H1 (cell line): Measurements from ENCODE around the gene EEF1A2. TPM values are rescaled to one million over a fixed set of nuclear protein-coding genes. Genes with fewer than 3 reads are reported as not detected.

Experiments used
- CTCF ChIA-PET: fragments of 300-600 bp; sonication (Branson Sonifier 250); formaldehyde crosslinking; loops from one replicate; lab custom pipeline; 2021; ENCODE audit not compliant: partially characterized antibody; lab: Charles Lee
- POLR2A ChIA-PET: fragments of 300-600 bp; sonication (Branson Sonifier 250); formaldehyde crosslinking; loops from one replicate; lab custom pipeline; 2021; ENCODE audit warnings: inconsistent platforms; ENCODE audit not compliant: partially characterized antibody; lab: Charles Lee
- DNase-seq, 2 experiments: peaks; one replicate each; pipeline versions ENCODE4 v3.0.0 to v3.0.0-alpha.2; 2010 to 2022; ENCODE audit warnings: low spot score in 2 of 2, low read depth in 1 of 2, mixed read lengths in 1 of 2
- FAIRE-seq: peaks from 2 replicates; lab custom pipeline; 2011; peaks lifted over from hg19 to GRCh38; lab: Jason Lieb, UNC
- H2AFZ ChIP-seq: 2 replicates; pipeline ENCODE4 v1.8.1; 2012; ENCODE audit warnings: low read length, inconsistent platforms
- H2AK5ac ChIP-seq: 2 replicates; pipeline ENCODE4 v1.6.1; 2013; ENCODE audit warnings: low read depth, low read length
- H2BK120ac ChIP-seq: replicated peaks from 2 replicates; pipeline ENCODE3; 2013; ENCODE audit warnings: low read depth, low read length, inconsistent platforms
- H2BK12ac ChIP-seq: 2 replicates; pipeline ENCODE4 v1.6.1; 2013; ENCODE audit warnings: low read depth, low read length
- H2BK15ac ChIP-seq: 2 replicates; pipeline ENCODE4 v1.6.1; 2013; ENCODE audit warnings: low read length
- H2BK20ac ChIP-seq: 2 replicates; pipeline ENCODE4 v1.6.1; 2013; ENCODE audit warnings: low read length
- H2BK5ac ChIP-seq: 2 replicates; pipeline ENCODE4 v1.6.1; 2013; ENCODE audit warnings: low read depth, low read length
- H3K14ac ChIP-seq: 2 replicates; pipeline ENCODE4 v1.6.1; 2013; ENCODE audit warnings: inconsistent platforms; ENCODE audit not compliant: insufficient read length
- H3K18ac ChIP-seq: 2 replicates; pipeline ENCODE4 v1.6.1; 2013; ENCODE audit warnings: low read length; ENCODE audit errors: extremely low read depth
- H3K23ac ChIP-seq: 2 replicates; pipeline ENCODE4 v1.6.1; 2013; ENCODE audit warnings: inconsistent platforms; ENCODE audit not compliant: insufficient read length
- H3K23me2 ChIP-seq: 2 replicates; pipeline ENCODE4 v1.6.1; 2013; ENCODE audit warnings: low read depth, low read length
- H3K27ac ChIP-seq: 2 replicates; pipeline ENCODE4 v1.6.1; 2011; ENCODE audit warnings: low read depth, low read length, inconsistent platforms
- H3K27me3 ChIP-seq, 4 experiments: replicated peaks in 1 of 4; 1 replicate in 1 of 4; 2 replicates in 3 of 4; pipeline versions ENCODE4 v1.6.1 to v1.8.1; 2011 to 2013; ENCODE audit warnings: low read length in 3 of 4, mild to moderate bottlenecking in 3 of 4, inconsistent platforms in 2 of 4, mixed read lengths in 2 of 4, moderate library complexity in 1 of 4; ENCODE audit not compliant: control insufficient read depth in 3 of 4, insufficient read depth in 3 of 4; ENCODE audit errors: extremely low read depth in 1 of 4
- H3K36me3 ChIP-seq, 4 experiments: 2 replicates each; pipeline versions ENCODE4 v1.6.1 to v1.8.1; 2011 to 2013; ENCODE audit warnings: mild to moderate bottlenecking in 4 of 4, low read length in 3 of 4, moderate library complexity in 2 of 4, control low read depth in 1 of 4, inconsistent platforms in 1 of 4; ENCODE audit not compliant: insufficient read depth in 4 of 4, control insufficient read depth in 2 of 4
- H3K4ac ChIP-seq: replicated peaks from 2 replicates; pipeline ENCODE3; 2013; ENCODE audit warnings: low read length, low read depth, mixed read lengths, inconsistent platforms; ENCODE audit not compliant: insufficient read length
- H3K4me1 ChIP-seq, 4 experiments: replicated peaks in 1 of 4; 1 replicate in 1 of 4; 2 replicates in 3 of 4; pipeline versions ENCODE4 v1.6.1 to v1.8.1; 2011 to 2013; ENCODE audit warnings: low read length in 3 of 4, inconsistent platforms in 2 of 4, mixed read lengths in 1 of 4; ENCODE audit not compliant: insufficient read depth in 4 of 4, control insufficient read depth in 3 of 4
- H3K4me2 ChIP-seq, 2 experiments: 2 replicates each; pipeline versions ENCODE4 v1.6.1 to v1.8.1; 2011 to 2013; ENCODE audit warnings: low read depth in 2 of 2, low read length in 2 of 2, control low read depth in 1 of 2, inconsistent platforms in 1 of 2, mild to moderate bottlenecking in 1 of 2; ENCODE audit not compliant: insufficient read depth in 1 of 2
- H3K4me3 ChIP-seq, 4 experiments: fragments of 200-600, 300-600 bp in 1 of 4; sonication (generic), shearing (Covaris generic), sonication (Bioruptor Twin) in 1 of 4; 2 replicates each; pipeline versions ENCODE4 v1.5.1 to v1.8.1; 2011 to 2016; ENCODE audit warnings: low read length in 4 of 4, low read depth in 3 of 4, control low read depth in 2 of 4, inconsistent platforms in 2 of 4, mild to moderate bottlenecking in 2 of 4, mixed read lengths in 1 of 4, moderate library complexity in 1 of 4; ENCODE audit not compliant: insufficient read depth in 2 of 4; ENCODE audit errors: extremely low read depth in 1 of 4
- H3K56ac ChIP-seq: replicated peaks from 2 replicates; pipeline ENCODE3; 2013; ENCODE audit warnings: low read depth, mild to moderate bottlenecking, mixed read lengths, low read length, inconsistent platforms; ENCODE audit not compliant: insufficient read length
- H3K79me1 ChIP-seq: 2 replicates; pipeline ENCODE4 v1.6.1; 2013; ENCODE audit warnings: low read depth, low read length, control low read depth
- H3K79me2 ChIP-seq, 2 experiments: 2 replicates each; pipeline versions ENCODE4 v1.6.1 to v1.8.1; 2012 to 2013; ENCODE audit warnings: low read length in 2 of 2, mild to moderate bottlenecking in 2 of 2, inconsistent platforms in 1 of 2; ENCODE audit not compliant: insufficient read depth in 2 of 2, control insufficient read depth in 1 of 2
- H3K9ac ChIP-seq, 4 experiments: replicated peaks in 1 of 4; 1 replicate in 1 of 4; 2 replicates in 3 of 4; pipeline versions ENCODE4 v1.6.1 to v1.8.1; 2011 to 2013; ENCODE audit warnings: low read depth in 3 of 4, low read length in 3 of 4, control low read depth in 2 of 4, mild to moderate bottlenecking in 2 of 4, moderate library complexity in 2 of 4, inconsistent platforms in 1 of 4; ENCODE audit errors: extremely low read depth in 1 of 4
- H3K9me3 ChIP-seq, 2 experiments: 2 replicates each; pipeline versions ENCODE4 v1.6.1 to v1.8.1; 2012 to 2013; ENCODE audit warnings: mild to moderate bottlenecking in 2 of 2, moderate library complexity in 2 of 2, control low read depth in 1 of 2, inconsistent platforms in 1 of 2, low read depth in 1 of 2, low read length in 1 of 2, mixed read lengths in 1 of 2; ENCODE audit not compliant: insufficient read depth in 2 of 2
- H4K20me1 ChIP-seq, 2 experiments: replicated peaks in 1 of 2; 2 replicates each; pipeline versions ENCODE3 to v1.8.1; 2011 to 2013; ENCODE audit warnings: inconsistent platforms in 2 of 2, low read length in 2 of 2, mild to moderate bottlenecking in 1 of 2; ENCODE audit not compliant: insufficient read depth in 2 of 2, control insufficient read depth in 1 of 2
- H4K5ac ChIP-seq: 2 replicates; pipeline ENCODE4 v1.6.1; 2013; ENCODE audit warnings: low read length, low read depth, mixed read lengths, inconsistent platforms; ENCODE audit not compliant: insufficient read length
- H4K8ac ChIP-seq: 2 replicates; pipeline ENCODE4 v1.8.0; 2013; ENCODE audit warnings: mild to moderate bottlenecking, moderate library complexity, low read length, inconsistent platforms; ENCODE audit not compliant: insufficient read depth; ENCODE audit errors: extremely low read depth
- H4K91ac ChIP-seq: replicated peaks from 2 replicates; pipeline ENCODE3; 2013; ENCODE audit warnings: low read length, mixed read lengths, inconsistent platforms; ENCODE audit not compliant: insufficient read length
- ASH2L ChIP-seq: fragments of 200-600, 300-600 bp; sonication (generic); IDR thresholded peaks from one replicate; pipeline ENCODE4 v1.7.1; 2017; ENCODE audit warnings: low read length
- CREB1 ChIP-seq: IDR thresholded peaks from 2 replicates; pipeline ENCODE4 v1.6.1; 2012; ENCODE audit warnings: inconsistent platforms
- EP300 ChIP-seq, 2 experiments: IDR thresholded peaks; 1 replicate in 1 of 2; 2 replicates in 1 of 2; pipeline ENCODE4 v1.6.1; 2011 to 2012; ENCODE audit warnings: low read depth in 2 of 2, low read length in 2 of 2, mild to moderate bottlenecking in 2 of 2, borderline replicate concordance in 1 of 2, inconsistent platforms in 1 of 2, moderate library complexity in 1 of 2
- JUND ChIP-seq: IDR thresholded peaks from 2 replicates; pipeline ENCODE4 v1.6.1; 2011; ENCODE audit warnings: mild to moderate bottlenecking, improper control_type of control experiment, low read length
- KDM1A ChIP-seq: fragments of 200-600, 300-600 bp; sonication (generic); IDR thresholded peaks from 2 replicates; pipeline ENCODE4 v1.7.1; 2016; ENCODE audit warnings: mild to moderate bottlenecking, low read length, borderline replicate concordance
- KDM5A ChIP-seq: fragments of 200-600 bp; IDR thresholded peaks from 2 replicates; pipeline ENCODE4 v1.7.1; 2012; ENCODE audit warnings: mild to moderate bottlenecking, low read length, inconsistent platforms, mixed read lengths
- RAD21 ChIP-seq, 2 experiments: IDR thresholded peaks in 1 of 2; conservative IDR thresholded peaks in 1 of 2; 2 replicates each; pipeline ENCODE4 v1.6.1; 2011; ENCODE audit warnings: low read depth in 2 of 2, low read length in 2 of 2, improper control_type of control experiment in 1 of 2, inconsistent platforms in 1 of 2, mild to moderate bottlenecking in 1 of 2, moderate library complexity in 1 of 2
- RBBP5 ChIP-seq: IDR thresholded peaks from 2 replicates; pipeline ENCODE4 v1.7.1; 2012; ENCODE audit warnings: low read depth, mild to moderate bottlenecking, inconsistent platforms, low read length, moderate library complexity, borderline replicate concordance
- SAP30 ChIP-seq: fragments of 300-600 bp; sonication (generic); IDR thresholded peaks from 2 replicates; pipeline ENCODE4 v1.7.1; 2012; ENCODE audit warnings: low read length, moderate library complexity, mild to moderate bottlenecking, inconsistent platforms; ENCODE audit not compliant: insufficient read depth, insufficient replicate concordance
- SIN3A ChIP-seq, 2 experiments: IDR thresholded peaks in 1 of 2; conservative IDR thresholded peaks in 1 of 2; 2 replicates each; pipeline ENCODE4 v1.6.1; 2011 to 2012; ENCODE audit warnings: low read length in 2 of 2, improper control_type of control experiment in 1 of 2, low read depth in 1 of 2, mild to moderate bottlenecking in 1 of 2
- SUZ12 ChIP-seq: fragments of 200-600 bp; sonication (generic); IDR thresholded peaks from 2 replicates; pipeline ENCODE4 v1.6.1; 2012; ENCODE audit warnings: mild to moderate bottlenecking, inconsistent platforms, low read length, moderate library complexity, mixed read lengths
- WGBS, 2 experiments: shearing (Covaris generic) in 1 of 2; methylation state at CpG; one replicate each; pipeline versions ENCODE4 v1.1.6 to v1.1.7; 2013 to 2015; ENCODE audit warnings: low lambda C conversion rate in 2 of 2, mixed read lengths in 2 of 2, inconsistent platforms in 1 of 2, low coverage in 1 of 2, missing lambda C conversion rate in 1 of 2; ENCODE audit not compliant: insufficient replicate concordance in 2 of 2, insufficient coverage in 1 of 2, insufficient read length in 1 of 2; ENCODE audit errors: extremely low coverage in 1 of 2, missing lambda C conversion rate in 1 of 2; 5-methylcytosine and 5-hydroxymethylcytosine counted together
- polyA plus RNA-seq, 7 experiments: library from polyadenylated mRNA; depleted of rRNA in 3 of 7; stranded (reverse) in 5 of 7; unstranded in 2 of 7; fragments of >200 nt in 5 of 7; fragments of 200-250 nt in 2 of 7; gene quantifications; 1 replicate in 5 of 7; 2 replicates in 1 of 7; 4 replicates in 1 of 7; pipeline versions ENCODE4 v1.2.1 to v1.2.3, GENCODE V29; 2011 to 2013; ENCODE audit warnings: missing spikeins in 2 of 7, mixed read lengths in 2 of 7
- total RNA-seq: library from RNA; stranded (reverse); fragmentation: NEBNext Ultra II Directional; extraction: Animal tissue kit (Norgen Biotek cat#: 25700); gene quantifications from 2 replicates; pipeline ENCODE4 v1.2.1, GENCODE V29; 2021

EEF1A2 gene
- total and polyA plus RNA-seq, 2 of the 8 experiments (the other 6 are each of a cell fraction or from before 2014, with no cell fraction given) = 7.4 to 25.8 TPM

DNA sequence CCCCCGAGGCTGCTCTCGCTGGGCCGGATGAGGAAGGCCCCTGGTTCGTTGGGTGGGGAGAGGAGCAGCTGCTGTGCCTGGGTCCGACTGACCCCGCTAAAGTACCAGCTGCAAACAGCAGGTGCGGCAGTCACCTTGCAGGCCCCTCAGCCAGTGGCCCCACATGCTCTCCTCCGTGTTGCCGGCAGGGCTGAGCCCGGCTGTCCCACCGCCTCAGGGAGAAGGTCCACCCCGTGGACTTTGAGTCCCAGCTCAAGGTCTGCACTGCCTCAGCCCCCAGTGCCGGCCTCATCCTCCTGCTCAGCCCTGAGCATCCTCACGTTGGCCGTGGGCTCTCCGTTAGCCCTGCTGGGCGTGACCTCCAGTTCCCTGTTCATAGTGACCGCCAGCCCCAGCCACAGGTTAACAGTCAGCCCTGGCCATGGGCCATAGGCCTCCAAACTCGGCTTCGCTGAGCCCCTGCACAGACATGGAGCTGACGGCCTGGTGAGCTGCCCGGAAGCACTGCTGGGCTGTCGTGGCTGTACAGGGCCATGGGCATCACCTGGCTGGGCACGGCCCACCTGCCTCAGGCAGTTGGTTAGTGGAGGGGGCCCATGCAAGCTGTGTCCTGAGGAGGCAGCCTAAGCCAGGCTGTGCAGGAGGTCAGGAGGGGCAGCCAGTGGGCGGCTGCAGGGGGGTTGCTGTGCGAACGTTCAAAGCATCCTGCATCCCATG is 45.5 kb upstream of the EEF1A2 start:
- ChIA-PET POLR2A (interaction anchor here (1.5 kb wide), 1 partner anchor 23 kb away, joined by 5 read pairs; no protein-coding TSS in a partner anchor), CTCF (interaction anchor here (0.9 to 1.3 kb wide), 7 partner anchors 8 to 433 kb away, joined by 3 to 4 read pairs (median 3); partner anchors contain the start of gene RTEL1)
- Histone ChIP-seq H2BK12ac (no peak overlapping the region), H3K18ac (no peak overlapping the region), H3K4ac (no peak overlapping the region), H3K79me2 (no peaks in the 10 kb centered on the region), H3K23me2 (no peaks in the 10 kb centered on the region), H4K20me1 (no peaks in the 10 kb centered on the region), H3K56ac (no peak overlapping the region), H2BK5ac (no peak overlapping the region), H2BK15ac (no peak overlapping the region), H3K36me3 (no peaks in the 10 kb centered on the region), H2AFZ (no peak overlapping the region), H3K4me3 (no peak overlapping the region), H2BK120ac (no peak overlapping the region), H3K79me1 (no peaks in the 10 kb centered on the region), H3K9ac (no peak overlapping the region), H4K8ac (no peak overlapping the region; the same call in 1 of the 2 replicates), H3K14ac (no peak overlapping the region), H2AK5ac (no peak overlapping the region), H2BK20ac (no peak overlapping the region), H3K27me3 (no peaks in the 10 kb centered on the region), H4K91ac (no peak overlapping the region), H3K9me3 (no peaks in the 10 kb centered on the region), H3K4me1 (peaks cover 0 to 18% (median 7%) of the 10 kb centered on the region in 4 experiments; a peak in 6 of 7 replicates), H3K27ac (no peak overlapping the region), H4K5ac (no peak overlapping the region), H3K23ac (no peak overlapping the region), H3K4me2 (no peak overlapping the region)
- DNase-seq (no peak), FAIRE-seq (no peak)
- WGBS, 2 experiments = 89% methylated on average over 26 of the region's 27 CpGs; no CpG with 5 or more reads in 1 of the 2 experiments
- TF ChIP-seq JUND = no peak
- TF ChIP-seq KDM1A = no peak
- TF ChIP-seq CREB1 = no peak
- no peak for TF ChIP-seq RBBP5
- no peak for TF ChIP-seq RAD21 (IDR thresholded peaks at IDR 0.05 in 1 of 2, conservative IDR thresholded peaks at IDR 0.05 in 1 of 2; ENCODE audit: low read depth in 2 of 2, low read length in 2 of 2)
- no peak for TF ChIP-seq SIN3A (conservative IDR thresholded peaks at IDR 0.05 in 1 of 2, IDR thresholded peaks at IDR 0.05 in 1 of 2; ENCODE audit: low read depth in 1 of 2, low read length in 2 of 2)
- no peak for TF ChIP-seq EP300 (IDR thresholded peaks at IDR 0.05; ENCODE audit: borderline replicate concordance in 1 of 2, low read depth in 2 of 2, low read length in 2 of 2)
- no peak for TF ChIP-seq SAP30
- TF ChIP-seq KDM5A = no peak
- no peak for TF ChIP-seq SUZ12
- TF ChIP-seq ASH2L = no peak
